Measurements from ENCODE around the gene SLC1A7.

- TF ChIP-seq CTCF (IDR thresholded peaks at IDR 0.05; ENCODE audit: low read depth, low read length, poor library complexity, severe bottlenecking) (no peak), EZH2phosphoT487 (IDR thresholded peaks at IDR 0.05; ENCODE audit: borderline replicate concordance, low read length) (no peak)
These were observed 63.9 kb downstream of the SLC1A7 start for GRCh38 chr1:53078333-53079101.
